ENCODE results near the gene CPB2. TPM values are rescaled to one million over a fixed set of nuclear protein-coding genes. Genes with fewer than 3 reads are reported as not detected.

CPB2 gene
- total and polyA plus RNA-seq, 2 of the 8 experiments (the other 6 are each of a cell fraction or from before 2014, with no cell fraction given): not detected

- H4K8ac ChIP-seq (ENCODE audit: extremely low read depth, insufficient read depth, low read length): no peak overlapping the region
- CTCF ChIA-PET (ENCODE audit: partially characterized antibody): interaction anchor here (0.6 to 2.1 kb wide), 3 partner anchors 13 to 159 kb away, joined by 3 to 9 read pairs (median 5); no protein-coding TSS in a partner anchor
- no peak overlapping the region for H3K4me3 ChIP-seq (ENCODE audit: extremely low read depth in 1 of 4, insufficient read depth in 2 of 4, low read depth in 3 of 4, low read length in 4 of 4)
- H3K9me3 ChIP-seq (ENCODE audit: insufficient read depth in 2 of 2, low read depth in 1 of 2, low read length in 1 of 2): no peaks in the 10 kb centered on the region
- WGBS, 2 experiments (ENCODE audit: extremely low coverage in 1 of 2, insufficient coverage in 1 of 2, insufficient read length in 1 of 2, insufficient replicate concordance in 2 of 2, low coverage in 1 of 2, low lambda C conversion rate in 2 of 2, missing lambda C conversion rate in 1 of 2): 87% methylated on average over 7 of the region's 7 CpGs; no CpG with 5 or more reads in 1 of the 2 experiments
- H3K27ac ChIP-seq (ENCODE audit: low read depth, low read length): no peak overlapping the region
- no peaks in the 10 kb centered on the region for H3K36me3 ChIP-seq (ENCODE audit: control insufficient read depth in 2 of 4, insufficient read depth in 4 of 4, low read length in 3 of 4)
- H2BK120ac ChIP-seq (replicated peaks; ENCODE audit: low read depth, low read length): no peak overlapping the region
- no peaks in the 10 kb centered on the region for H3K23me2 ChIP-seq (ENCODE audit: low read depth, low read length)
- H3K4me2 ChIP-seq (ENCODE audit: insufficient read depth in 1 of 2, low read depth in 2 of 2, low read length in 2 of 2): no peak overlapping the region
- no peak overlapping the region for H3K56ac ChIP-seq (replicated peaks; ENCODE audit: insufficient read length, low read depth, low read length)
- FAIRE-seq (no peak), DNase-seq (ENCODE audit: low read depth in 1 of 2, low spot score in 2 of 2) (no peak)
- no peak overlapping the region for H3K9ac ChIP-seq (replicated peaks in 1 of 4; ENCODE audit: extremely low read depth in 1 of 4, low read depth in 3 of 4, low read length in 3 of 4)
- no peak overlapping the region for H2BK15ac ChIP-seq (ENCODE audit: low read length)
- TF ChIP-seq RXRA (IDR thresholded peaks at IDR 0.05; ENCODE audit: insufficient read depth, low read depth, low read length): no peak
- H2BK5ac ChIP-seq (ENCODE audit: low read depth, low read length): no peak overlapping the region
- POLR2A ChIA-PET (ENCODE audit: partially characterized antibody): no interaction called here
- H3K4me1 ChIP-seq (replicated peaks in 1 of 4; ENCODE audit: control insufficient read depth in 3 of 4, insufficient read depth in 4 of 4, low read length in 3 of 4): no peaks in the 10 kb centered on the region
- H2AK5ac ChIP-seq (ENCODE audit: low read depth, low read length): no peak overlapping the region
- H4K20me1 ChIP-seq (replicated peaks in 1 of 2; ENCODE audit: control insufficient read depth in 1 of 2, insufficient read depth in 2 of 2, low read length in 2 of 2): no peaks in the 10 kb centered on the region
- no peak overlapping the region for H2BK12ac ChIP-seq (ENCODE audit: low read depth, low read length)
- no peak overlapping the region for H2AFZ ChIP-seq (ENCODE audit: low read length)
- no peaks in the 10 kb centered on the region for H3K27me3 ChIP-seq (replicated peaks in 1 of 4; ENCODE audit: control insufficient read depth in 3 of 4, extremely low read depth in 1 of 4, insufficient read depth in 3 of 4, low read length in 3 of 4)
- no peak overlapping the region for H3K18ac ChIP-seq (ENCODE audit: extremely low read depth, low read length)
- no peaks in the 10 kb centered on the region for H3K79me2 ChIP-seq (ENCODE audit: control insufficient read depth in 1 of 2, insufficient read depth in 2 of 2, low read length in 2 of 2)
- H4K91ac ChIP-seq (replicated peaks; ENCODE audit: insufficient read length, low read length): no peak overlapping the region
- no peak overlapping the region for H2BK20ac ChIP-seq (ENCODE audit: low read length)
- no peak overlapping the region for H4K5ac ChIP-seq (ENCODE audit: insufficient read length, low read depth, low read length)
- H3K4ac ChIP-seq (replicated peaks; ENCODE audit: insufficient read length, low read depth, low read length): no peak overlapping the region
- no peaks in the 10 kb centered on the region for H3K79me1 ChIP-seq (ENCODE audit: low read depth, low read length)
- H3K14ac ChIP-seq (ENCODE audit: insufficient read length): no peak overlapping the region
- H3K23ac ChIP-seq (ENCODE audit: insufficient read length): no peak overlapping the region
These were observed 49.4 kb upstream of the CPB2 start for GRCh38 chr13:46154136-46154801.

Measured in H1 (cell line).